ENCODE results near the gene PRRX1. TPM values are rescaled to one million over a fixed set of nuclear protein-coding genes. Genes with fewer than 3 reads are reported as not detected.

Gene PRRX1
- total RNA-seq, 1 experiment from 2014 or later, result 21.6 TPM

GRCh38 chr1:170664828-170665612 lies 1.1 kb downstream of the PRRX1 start:
- DNase-seq (ENCODE audit: low read depth), result peak; percentile 57

- peak; percentile 53 for DNase-seq (ENCODE audit: low read depth)
Measured at GRCh38 chr1:170665629-170666028, 1.7 kb downstream of the PRRX1 start.

- DNase-seq (ENCODE audit: low read depth), result peak; percentile 29
Measured at GRCh38 chr1:170666541-170667254, 2.8 kb downstream of the PRRX1 start.

GRCh38 chr1:170668209-170669106 lies 4.5 kb downstream of the PRRX1 start:
- DNase-seq (ENCODE audit: low read depth), result peak; percentile 37

DNA sequence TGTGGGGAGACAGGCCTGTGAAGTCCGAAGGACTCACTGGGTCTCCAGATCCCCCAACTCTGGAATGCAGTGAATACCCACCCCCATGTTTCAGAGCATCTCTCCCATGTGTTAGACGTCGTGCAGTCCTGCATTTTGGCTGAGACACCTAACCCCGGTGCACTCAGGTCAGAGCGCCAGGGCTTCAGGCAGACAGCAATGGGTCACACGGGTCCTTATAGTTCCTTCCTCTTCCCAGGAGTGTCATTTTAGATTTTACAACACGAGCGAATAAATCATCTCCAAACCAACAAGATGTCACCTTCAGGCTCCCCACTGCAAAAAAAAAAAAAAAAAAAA lies 5.1 kb downstream of the PRRX1 start:
- no peak for DNase-seq (ENCODE audit: low read depth)

DNA sequence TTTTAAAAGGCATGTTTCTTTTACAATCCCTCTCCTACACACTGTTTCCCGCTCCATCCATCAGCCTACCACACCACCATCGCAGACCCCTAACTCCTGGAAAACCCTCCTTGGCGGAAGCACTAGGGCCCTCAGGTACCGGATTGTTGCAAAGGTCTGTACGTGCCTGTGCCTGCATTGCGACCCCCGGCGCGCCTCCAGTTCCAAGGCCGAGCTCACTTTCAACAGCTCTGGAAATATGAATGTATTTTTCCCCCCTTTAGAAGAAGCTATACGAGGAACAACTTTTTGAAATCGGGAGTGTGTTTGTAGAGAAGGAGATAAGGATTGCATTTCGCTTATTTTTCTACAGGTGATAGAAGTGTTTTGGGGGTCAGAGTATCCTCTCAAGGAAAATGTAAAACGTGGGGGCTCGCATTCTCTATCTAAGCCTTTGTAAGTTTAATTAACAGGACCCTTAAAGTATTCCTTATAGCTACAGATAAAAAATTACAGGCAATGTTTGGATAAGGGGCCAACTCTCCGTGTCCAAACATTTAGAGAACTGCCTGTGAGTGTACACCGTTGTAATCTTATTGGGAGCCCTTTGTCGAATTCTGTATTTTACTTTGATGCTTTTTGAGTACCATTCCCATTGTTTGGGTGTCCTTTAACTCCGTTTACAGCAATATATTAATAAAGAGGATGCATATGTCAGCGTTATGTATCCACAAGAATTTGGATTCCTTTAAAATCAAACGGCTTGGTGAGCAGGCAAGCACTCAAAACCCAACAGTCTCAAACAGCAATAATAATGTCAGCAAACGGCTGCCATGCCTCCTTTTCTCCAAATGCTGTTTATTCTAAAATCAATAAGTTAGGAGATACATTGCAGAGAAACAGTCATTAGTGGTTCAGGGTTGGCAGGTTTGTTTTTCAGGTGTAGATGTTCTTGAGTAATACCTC lies 5.9 kb downstream of the PRRX1 start:
- no peak for DNase-seq (ENCODE audit: low read depth)

DNA sequence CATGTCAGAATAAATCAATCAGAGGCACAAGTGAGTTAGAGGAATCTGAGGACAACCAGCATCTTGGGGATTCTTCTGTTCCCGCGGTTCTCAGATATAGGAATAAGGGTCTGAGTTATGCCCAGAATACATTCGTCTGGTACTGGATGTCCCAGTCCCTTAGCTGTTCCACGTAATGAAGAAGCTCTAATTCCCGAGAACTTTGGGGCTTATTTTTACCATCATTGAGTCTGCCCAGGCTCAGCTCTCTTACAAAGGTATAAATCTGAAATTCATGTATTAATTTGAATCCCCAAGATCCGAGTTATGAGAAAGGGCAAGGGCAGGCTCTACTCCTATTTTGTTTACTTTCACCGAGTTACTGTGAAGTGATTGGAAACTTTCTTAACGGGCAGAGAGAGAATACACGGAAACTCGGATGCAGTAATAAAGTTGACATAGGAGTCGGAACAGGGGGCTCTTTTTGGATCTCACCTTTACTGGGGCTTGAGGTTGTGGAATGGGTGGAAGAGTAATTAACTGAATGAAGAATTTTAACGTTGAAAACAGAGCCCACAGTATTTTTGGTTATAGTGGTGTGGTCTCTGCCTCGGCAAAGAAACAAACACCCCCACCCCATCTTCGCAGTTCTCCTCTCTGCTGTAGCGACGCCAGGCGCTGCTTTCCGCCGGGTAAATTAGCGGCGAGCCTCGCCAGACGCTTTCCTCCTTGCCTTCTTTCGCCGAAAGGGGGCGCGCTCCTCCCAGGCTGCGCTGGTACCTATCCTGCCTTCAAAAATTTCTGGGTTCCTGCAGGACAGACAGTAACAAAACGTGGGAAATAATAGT lies 7.1 kb downstream of the PRRX1 start:
- DNase-seq (ENCODE audit: low read depth), result no peak

DNA sequence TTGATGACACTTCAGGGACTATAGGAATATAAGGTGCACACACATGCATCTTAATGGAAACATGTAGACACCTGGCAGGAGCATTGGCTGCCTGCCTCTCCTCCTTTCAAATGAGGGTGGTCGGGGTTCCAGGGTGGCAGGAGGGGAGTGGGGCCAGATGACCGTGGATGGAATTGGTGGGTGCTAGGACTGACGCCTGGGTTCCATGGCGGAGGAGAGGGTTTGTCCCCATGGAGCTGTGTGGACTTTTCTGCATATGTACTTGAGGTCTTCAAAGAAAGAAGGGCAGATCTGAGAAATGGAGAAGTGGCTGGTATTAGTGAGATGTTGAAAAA lies 7.7 kb downstream of the PRRX1 start:
- no peak for DNase-seq (ENCODE audit: low read depth)

GRCh38 chr1:170672316-170672715 lies 8.4 kb downstream of the PRRX1 start:
- DNase-seq (ENCODE audit: low read depth), result no peak

- DNase-seq (ENCODE audit: low read depth), result no peak
Measured at GRCh38 chr1:170674239-170674638, 10.3 kb downstream of the PRRX1 start.

DNA sequence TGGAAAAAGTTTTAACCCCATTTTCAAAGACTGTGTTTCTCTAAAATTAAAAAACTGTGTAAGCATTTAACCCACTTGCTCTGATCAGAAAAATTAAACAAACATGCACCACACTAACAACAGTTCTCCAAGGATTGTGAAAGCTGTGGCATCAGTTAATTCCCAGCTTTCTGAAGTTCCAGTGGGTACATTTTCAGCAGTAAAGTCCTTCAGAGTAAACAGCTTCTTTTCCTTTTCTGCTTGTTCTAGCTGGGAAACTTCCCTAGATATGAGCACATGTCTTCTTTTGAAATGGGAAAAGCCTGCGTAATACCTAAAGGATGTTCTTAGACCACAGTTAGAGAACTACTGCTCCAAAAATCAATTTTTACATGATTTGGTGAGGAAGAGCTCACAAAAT lies 11.1 kb downstream of the PRRX1 start:
- no peak for DNase-seq (ENCODE audit: low read depth)

DNA sequence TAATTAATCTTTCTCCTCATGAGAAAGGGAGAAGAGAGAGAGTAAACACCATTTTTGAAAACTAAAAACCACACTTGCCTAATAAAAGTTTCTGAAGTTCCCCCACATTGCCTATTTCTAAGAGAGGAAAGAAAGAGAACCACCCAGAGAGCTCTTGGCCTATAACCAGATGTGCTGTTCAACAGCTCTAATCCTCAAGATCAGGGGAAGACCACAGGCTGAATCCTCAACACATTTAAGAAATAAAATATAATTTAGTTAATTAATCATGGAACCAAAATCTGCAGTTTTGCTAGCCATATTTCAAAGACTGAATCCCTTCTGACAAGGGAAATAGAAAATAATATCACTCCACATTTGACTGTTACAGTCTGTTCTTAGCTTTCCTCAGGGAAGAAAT lies 11.9 kb downstream of the PRRX1 start:
- no peak for DNase-seq (ENCODE audit: low read depth)

DNA sequence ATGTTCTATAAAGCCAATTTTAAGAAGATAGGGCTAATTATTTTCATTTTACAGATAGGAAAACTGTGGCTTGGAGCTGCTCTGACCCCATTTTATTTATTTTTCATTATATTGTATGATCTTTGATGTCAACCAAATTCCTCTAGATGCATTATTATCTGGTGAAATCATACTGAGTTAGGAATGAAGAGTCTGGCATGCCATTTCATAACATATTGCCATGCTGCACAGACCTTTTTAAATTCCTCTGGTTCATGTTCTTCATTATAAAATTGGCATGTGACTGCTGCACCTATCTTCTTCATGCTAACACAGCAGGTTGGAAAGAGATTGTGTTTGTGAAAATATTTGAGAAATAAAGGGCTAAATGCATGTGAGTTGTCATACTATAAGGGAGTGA lies 12.7 kb downstream of the PRRX1 start:
- no peak for DNase-seq (ENCODE audit: low read depth)

- DNase-seq (ENCODE audit: low read depth), result no peak
Measured at GRCh38 chr1:170678027-170678600, 14.2 kb downstream of the PRRX1 start.

- DNase-seq (ENCODE audit: low read depth), result no peak
Measured at GRCh38 chr1:170680428-170680827, 16.5 kb downstream of the PRRX1 start.

- DNase-seq (ENCODE audit: low read depth), result no peak
Measured at GRCh38 chr1:170682169-170682568, 18.2 kb downstream of the PRRX1 start.

GRCh38 chr1:170682809-170683208 lies 18.9 kb downstream of the PRRX1 start:
- DNase-seq (ENCODE audit: low read depth), result no peak

GRCh38 chr1:170685166-170685565 lies 21.2 kb downstream of the PRRX1 start:
- DNase-seq (ENCODE audit: low read depth), result peak; percentile 41

GRCh38 chr1:170686291-170686690 lies 22.4 kb downstream of the PRRX1 start:
- no peak for DNase-seq (ENCODE audit: low read depth)

DNA sequence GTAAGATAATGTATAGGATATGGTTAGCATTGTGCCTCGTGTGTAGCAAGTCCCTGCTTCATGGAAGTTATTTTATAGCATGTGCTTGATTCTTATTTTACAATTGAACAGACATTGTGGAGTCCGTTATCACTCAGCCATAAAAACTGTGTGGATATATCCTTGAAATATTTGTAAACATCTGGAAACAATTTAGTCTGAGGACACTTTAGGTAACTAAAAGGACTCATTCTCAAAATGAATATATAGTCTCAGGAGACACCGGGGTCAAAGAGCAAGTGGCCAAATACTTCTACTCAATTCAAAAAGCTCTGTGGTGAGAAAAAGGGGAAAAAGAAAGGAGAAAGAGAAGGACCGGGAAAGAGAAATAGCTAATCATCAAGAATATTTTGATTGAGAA lies 23.7 kb downstream of the PRRX1 start:
- no peak for DNase-seq (ENCODE audit: low read depth)

Data from M059J (cell line).